GM10847 (cell line): ENCODE measurements around the gene FABP7.

Source experiments
- POLR2A ChIP-seq: IDR thresholded peaks from 2 replicates; pipeline ENCODE4 v1.6.1; 2011; ENCODE audit not compliant: insufficient read length; ENCODE audit errors: extremely low read depth

FABP7 gene

DNA sequence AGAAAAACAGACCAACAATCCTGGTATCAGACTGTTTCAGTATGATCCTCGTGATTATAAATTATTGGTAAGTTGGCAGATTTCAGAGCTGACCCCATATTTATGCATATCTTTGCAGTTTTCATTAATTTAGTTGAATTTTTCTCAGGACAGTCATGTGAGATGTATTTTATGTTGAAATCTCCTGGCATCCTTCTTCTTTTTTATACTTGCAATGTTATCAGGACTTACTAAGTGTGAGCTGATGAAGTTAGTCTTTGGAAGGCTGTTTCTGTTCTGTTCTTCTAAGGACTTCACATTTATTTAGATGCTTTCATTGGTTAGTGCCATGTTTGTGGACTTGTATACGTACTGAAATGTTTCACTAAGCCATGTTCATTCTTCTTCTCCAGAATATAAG is 26.8 kb downstream of the FABP7 start:
- TF ChIP-seq POLR2A = no peak

DNA sequence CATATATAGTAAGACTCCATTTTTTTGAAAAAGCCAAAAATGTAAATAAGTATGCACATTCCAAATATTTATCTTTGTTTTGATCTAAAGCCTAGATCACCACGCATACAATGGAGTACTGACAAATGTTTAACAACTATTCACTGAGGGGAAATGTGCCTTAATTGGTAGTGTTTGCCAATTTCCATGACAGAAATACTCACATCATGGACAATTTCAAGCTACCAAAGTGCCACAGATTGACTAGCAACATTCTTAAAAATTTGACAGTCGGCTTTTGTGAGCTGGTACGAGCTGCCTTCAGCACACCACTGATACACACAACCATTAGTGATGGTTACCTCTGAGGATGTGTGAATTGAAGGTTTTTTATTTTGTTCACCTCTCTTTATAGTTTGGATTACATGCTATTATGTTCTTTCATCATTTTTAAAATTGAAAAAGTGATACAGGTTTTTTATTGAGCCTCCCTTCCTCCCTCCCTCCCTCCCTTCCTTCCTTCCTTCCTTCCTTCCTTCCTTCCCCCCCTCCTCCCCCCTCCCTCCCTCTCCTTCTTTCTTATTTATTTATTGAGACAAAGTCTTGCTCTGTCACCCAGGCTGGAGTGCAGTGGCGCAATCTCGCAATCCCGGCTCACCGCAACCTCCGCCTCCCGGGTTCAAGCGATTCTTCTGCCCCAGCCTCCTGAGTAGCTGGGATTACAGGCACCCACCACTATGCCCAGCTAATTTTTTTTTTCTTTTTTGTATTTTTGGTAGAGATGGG is 28.8 kb downstream of the FABP7 start:
- TF ChIP-seq POLR2A = no peak

DNA sequence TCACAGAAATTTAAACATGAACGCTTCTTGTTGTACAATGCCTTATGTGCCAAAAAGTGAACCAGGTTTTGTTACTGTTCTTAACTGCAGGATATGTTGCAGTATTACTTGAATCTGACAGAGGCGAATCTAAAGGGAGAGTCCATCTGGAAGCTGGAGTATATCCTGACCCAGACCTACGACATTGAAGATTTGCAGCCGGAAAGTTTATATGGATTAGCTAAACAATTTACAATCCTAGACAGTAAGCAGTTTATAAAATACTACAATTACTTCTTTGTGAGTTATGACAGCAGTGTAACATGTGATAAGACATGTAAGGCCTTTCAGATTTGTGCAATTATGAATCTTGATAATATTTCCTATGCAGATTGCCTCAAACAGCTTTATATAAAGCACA is 29.5 kb downstream of the FABP7 start:
- TF ChIP-seq POLR2A = no peak

DNA sequence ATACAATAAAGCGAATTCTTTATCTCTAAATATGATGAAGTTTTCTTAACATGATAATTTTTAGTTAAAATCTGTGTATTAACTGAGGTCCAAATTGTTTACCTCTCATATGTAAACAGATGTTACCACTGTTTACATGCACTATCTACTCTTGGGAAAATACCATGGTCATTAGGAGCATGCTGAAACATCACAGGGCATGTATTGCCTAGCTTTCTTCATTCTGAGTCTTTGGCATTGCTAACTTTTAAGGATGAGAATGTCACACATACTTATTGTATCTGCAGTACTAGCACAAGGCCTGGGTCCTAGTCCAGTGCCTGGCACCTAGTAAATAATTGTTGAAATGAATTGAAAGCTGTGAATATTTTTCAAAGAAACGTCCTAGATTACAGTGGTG is 30.2 kb downstream of the FABP7 start:
- TF ChIP-seq POLR2A = no peak

DNA sequence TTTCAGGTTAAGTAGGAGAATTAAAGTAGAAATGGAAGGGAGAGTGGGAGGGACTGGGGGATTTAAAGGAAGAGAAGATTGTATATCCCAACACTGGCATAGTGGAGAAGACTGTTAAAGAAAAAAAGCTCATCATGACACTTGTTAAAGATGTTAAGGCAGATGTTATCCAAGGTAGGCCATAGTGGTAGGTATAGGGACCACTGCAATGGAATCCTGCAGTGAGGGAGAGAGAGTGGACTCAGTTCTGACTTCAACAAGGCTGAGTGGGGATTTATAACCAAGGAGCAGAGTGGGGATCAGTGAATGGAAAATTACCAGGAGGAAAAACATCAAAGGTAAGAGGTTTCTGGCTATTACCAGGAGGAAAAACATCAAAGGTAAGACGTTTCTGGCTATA is 30.7 kb downstream of the FABP7 start:
- no peak for TF ChIP-seq POLR2A

DNA sequence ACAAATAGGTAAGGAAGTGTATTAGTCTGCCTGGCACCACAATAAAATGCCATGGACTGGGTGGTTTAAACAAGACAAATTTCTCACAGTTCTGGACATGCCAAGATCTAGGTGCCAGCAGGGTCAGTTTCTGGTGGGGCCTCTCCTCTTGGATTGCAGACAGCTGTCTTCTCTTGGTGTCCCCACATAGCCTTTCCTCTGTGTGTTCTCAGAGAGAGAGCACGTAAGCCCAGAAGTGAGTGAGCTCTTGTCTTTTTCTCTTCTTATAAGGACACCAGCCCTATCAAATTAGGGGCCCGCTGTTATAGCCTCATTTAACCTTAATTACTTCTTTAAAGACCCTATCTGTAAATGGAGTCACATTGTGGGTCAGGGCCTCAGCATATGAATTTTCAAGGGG is 37.8 kb downstream of the FABP7 start:
- no peak for TF ChIP-seq POLR2A

DNA sequence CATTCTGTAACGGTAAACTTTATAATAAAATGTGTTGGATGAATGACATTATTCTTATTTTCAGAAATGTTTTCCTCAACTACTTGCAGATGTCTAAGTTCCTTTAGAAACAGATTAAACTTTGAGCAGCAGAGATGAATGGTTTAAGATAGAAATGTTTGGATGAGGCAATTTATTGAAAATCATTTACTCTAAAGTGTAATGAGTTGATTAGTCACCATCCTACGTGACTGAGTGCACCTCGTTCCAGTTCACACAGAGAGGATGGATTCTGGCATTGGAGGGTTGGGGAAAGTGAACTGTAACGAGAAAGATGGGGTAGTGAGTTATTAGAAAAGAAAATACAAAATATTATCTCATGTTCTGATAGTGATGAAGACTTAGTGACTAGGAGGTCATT is 38.2 kb downstream of the FABP7 start:
- no peak for TF ChIP-seq POLR2A

DNA sequence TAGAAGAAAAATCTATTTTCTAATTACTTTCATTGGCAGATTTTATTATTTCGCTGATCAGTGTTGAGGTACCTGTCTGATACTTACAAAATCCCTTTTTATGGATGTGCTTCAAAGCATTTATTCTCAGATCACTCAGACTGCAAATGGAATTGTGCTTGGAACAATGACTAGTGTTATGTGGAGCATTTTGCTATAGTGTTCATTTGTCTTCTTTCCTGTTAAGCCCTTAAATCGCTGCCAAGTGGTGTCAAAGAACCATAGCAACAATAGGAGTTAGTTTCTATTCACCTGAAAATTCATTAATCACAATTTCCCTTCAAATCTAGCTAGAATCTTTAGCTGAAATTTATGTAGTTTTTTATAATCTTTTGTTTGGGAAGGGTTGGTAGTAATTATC is 39.4 kb downstream of the FABP7 start:
- TF ChIP-seq POLR2A = no peak

DNA sequence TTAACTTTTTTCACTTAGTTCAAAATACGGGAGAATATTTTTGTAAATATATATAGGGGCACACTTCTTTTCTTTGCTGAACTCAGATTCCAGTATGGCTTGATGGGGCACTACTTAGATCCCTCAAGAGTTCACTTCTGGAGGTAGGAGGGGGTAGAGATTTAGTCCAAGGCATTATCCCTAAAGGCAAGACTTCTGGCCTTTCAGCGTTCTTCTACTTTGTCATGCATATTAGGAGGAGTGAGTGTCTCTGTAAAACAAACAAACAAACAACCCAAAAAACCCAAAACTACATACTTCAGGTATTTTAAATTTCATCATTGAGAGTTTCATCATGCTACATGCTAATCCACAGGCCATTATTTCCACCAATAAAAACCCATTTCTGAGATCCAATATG is 41.6 kb downstream of the FABP7 start:
- no peak for TF ChIP-seq POLR2A

DNA sequence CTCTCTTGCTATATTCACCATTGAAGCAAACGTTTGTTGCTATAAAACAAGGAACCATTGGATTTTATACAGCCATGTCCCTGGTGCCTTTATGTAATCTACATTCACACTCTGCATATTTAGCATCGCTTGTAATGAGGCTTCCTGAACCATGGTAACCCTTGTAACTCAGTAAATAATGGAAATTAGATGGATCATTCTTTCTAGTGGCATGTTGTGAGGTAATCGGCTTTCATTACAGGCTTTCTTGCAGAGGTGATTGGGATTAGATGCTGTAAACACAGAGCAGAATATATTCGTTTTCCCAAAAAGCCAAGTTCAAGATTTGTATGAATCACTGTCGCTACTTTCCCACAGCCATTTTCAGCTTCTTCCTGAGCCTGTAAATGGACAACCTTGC is 45.6 kb downstream of the FABP7 start:
- TF ChIP-seq POLR2A = no peak

DNA sequence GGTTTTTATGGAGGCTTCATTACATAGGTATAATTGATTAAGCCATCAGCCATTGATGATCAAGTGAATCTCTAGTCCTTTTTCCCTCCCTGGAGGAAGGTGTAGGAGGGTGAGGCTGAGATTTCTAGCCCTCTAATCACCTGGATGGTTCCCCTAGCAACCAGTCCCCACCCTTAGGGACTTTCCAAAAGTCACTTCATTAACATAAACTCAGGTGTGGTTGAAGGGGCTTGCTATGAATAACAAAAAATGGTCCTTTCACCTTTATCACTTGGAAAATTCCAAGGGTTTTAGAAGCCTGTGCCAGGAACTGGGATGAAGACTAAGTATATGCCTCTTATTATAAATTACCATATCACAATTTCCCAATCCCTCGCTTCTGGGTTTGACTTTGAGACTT is 49.9 kb downstream of the FABP7 start:
- TF ChIP-seq POLR2A = no peak

DNA sequence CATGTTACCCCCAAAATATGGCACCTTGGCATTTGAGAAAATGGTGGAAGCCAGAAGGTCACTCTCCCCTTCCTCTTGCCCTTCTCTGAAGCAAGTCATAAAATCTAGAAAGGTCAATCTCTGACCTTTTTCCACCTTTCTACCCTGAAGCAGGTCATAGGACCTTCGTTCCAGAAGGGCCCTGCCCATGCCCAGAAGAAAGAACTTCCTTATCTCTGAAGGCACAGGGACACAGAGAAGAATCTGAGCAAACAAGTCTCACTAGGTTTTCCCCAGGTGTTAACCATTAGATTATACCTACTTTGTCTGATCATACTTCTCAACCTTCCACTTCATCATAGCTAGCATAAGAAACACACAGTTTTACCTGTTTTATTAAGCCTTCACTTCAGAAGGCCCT is 52.0 kb downstream of the FABP7 start:
- TF ChIP-seq POLR2A = no peak

DNA sequence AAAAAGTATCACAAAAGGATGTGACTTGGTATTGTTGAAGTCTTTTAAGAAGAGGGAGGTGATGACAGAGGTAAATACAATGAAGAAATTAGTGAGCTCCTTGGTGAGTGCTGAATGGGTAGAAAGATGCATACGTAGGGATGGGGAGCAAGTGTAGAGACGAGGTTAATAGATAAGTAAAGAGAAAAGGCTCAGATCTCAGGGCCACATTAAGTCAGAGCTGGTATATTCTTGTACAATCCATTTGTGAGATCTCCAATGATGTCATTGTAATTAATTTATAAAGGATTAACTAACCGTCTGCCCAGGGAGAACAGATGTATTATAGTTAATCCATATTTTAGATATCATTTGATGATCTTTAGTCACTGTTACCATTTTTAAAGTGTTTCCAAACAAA is 52.9 kb downstream of the FABP7 start:
- no peak for TF ChIP-seq POLR2A

DNA sequence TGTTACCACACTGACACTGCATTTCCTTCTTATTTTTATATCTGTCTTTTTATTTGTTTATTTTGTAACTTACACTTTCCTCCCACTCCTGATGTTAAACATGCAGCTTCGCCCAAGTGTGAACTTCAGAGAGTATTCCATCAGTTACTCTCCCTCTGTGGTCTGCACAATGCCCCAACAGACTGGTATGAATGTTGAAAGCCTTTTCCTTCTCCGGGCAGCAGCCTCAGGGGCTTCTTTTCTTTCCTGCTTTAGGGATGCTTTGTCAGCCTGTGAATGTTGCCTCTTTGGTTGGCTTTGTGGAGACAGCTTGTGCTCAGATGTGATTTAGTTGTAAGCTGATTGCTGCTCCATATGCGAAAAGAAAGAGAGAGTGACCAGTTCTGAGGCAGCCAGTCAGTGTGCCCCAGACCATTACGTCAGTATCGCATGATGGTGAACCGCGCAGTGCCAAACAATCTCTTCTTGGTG is 53.5 kb downstream of the FABP7 start:
- no peak for TF ChIP-seq POLR2A
